ENCODE measurements around the gene LMF1. TPM values are rescaled to one million over a fixed set of nuclear protein-coding genes. Genes with fewer than 3 reads are reported as not detected.

The LMF1 gene
- total RNA-seq, 4 donors from 2014 or later = 21.8 to 47.9 (median 36.0) TPM

GRCh38 chr16:892006-892405 lies 78.8 kb downstream of the LMF1 start:
- Histone ChIP-seq H3K36me3 (no peaks in the 10 kb centered on the region), H3K27ac (no peak overlapping the region), H3K27me3 (no peaks in the 10 kb centered on the region), H3K4me1 (no peaks in the 10 kb centered on the region), H3K4me3 (no peak overlapping the region), H3K9me3 (no peaks in the 10 kb centered on the region)
- DNase-seq = no peak
- TF ChIP-seq CTCF (IDR thresholded peaks at IDR 0.05) (no peak), POLR2A (IDR thresholded peaks at IDR 0.05) (no peak)
- intact Hi-C loops (cut with DNase I; ENCODE audit: low total_unique reads) = no loop called here

- H3K27me3 ChIP-seq = no peaks in the 10 kb centered on the region
- intact Hi-C loops (cut with DNase I; ENCODE audit: low total_unique reads) = no loop called here
- TF ChIP-seq POLR2A (IDR thresholded peaks at IDR 0.05) (no peak), CTCF (IDR thresholded peaks at IDR 0.05) (no peak)
Observed at GRCh38 chr16:891353-891740, 79.4 kb downstream of the LMF1 start.

GRCh38 chr16:890716-891352 lies 80.0 kb downstream of the LMF1 start:
- Histone ChIP-seq H3K27me3 (no peaks in the 10 kb centered on the region), H3K36me3 (no peaks in the 10 kb centered on the region), H3K4me1 (no peaks in the 10 kb centered on the region), H3K4me3 (no peak overlapping the region), H3K27ac (no peak overlapping the region), H3K9me3 (no peaks in the 10 kb centered on the region)
- intact Hi-C loops (cut with DNase I; ENCODE audit: low total_unique reads) = no loop called here
- TF ChIP-seq POLR2A (IDR thresholded peaks at IDR 0.05) (no peak), CTCF (IDR thresholded peaks at IDR 0.05) (no peak)
- DNase-seq = no peak

More at GRCh38 chr16:891353-891740, 79.4 kb downstream of the LMF1 start:
- no peaks in the 10 kb centered on the region for H3K36me3 ChIP-seq
- no peaks in the 10 kb centered on the region for H3K4me1 ChIP-seq
- H3K4me3 ChIP-seq = no peak overlapping the region
- DNase-seq = no peak
- no peaks in the 10 kb centered on the region for H3K9me3 ChIP-seq
- H3K27ac ChIP-seq = no peak overlapping the region

- Histone ChIP-seq H3K4me3 (no peak overlapping the region), H3K9me3 (no peaks in the 10 kb centered on the region), H3K27me3 (no peaks in the 10 kb centered on the region), H3K4me1 (no peaks in the 10 kb centered on the region), H3K27ac (no peak overlapping the region), H3K36me3 (no peaks in the 10 kb centered on the region)
- no peak for DNase-seq
- intact Hi-C loops (cut with DNase I; ENCODE audit: low total_unique reads) = no loop called here
- TF ChIP-seq POLR2A (IDR thresholded peaks at IDR 0.05) = no peak
- TF ChIP-seq CTCF (IDR thresholded peaks at IDR 0.05) = no peak
Observed at GRCh38 chr16:890217-890616, 80.6 kb downstream of the LMF1 start.

- TF ChIP-seq CTCF (IDR thresholded peaks at IDR 0.05) (no peak), POLR2A (IDR thresholded peaks at IDR 0.05) (no peak)
- intact Hi-C loops (cut with DNase I; ENCODE audit: low total_unique reads) = no loop called here
- H3K27me3 ChIP-seq = no peaks in the 10 kb centered on the region
- H3K36me3 ChIP-seq = no peaks in the 10 kb centered on the region
- H3K4me1 ChIP-seq = no peaks in the 10 kb centered on the region
- no peak overlapping the region for H3K4me3 ChIP-seq
- DNase-seq = no peak
- no peaks in the 10 kb centered on the region for H3K9me3 ChIP-seq
- no peak overlapping the region for H3K27ac ChIP-seq
Observed at GRCh38 chr16:889586-889985, 81.2 kb downstream of the LMF1 start.
